Astrocyte of the spinal cord (primary cell): ENCODE results near the gene BCL11A.
A peak's percentile ranks its signal among the peaks of the same experiment; 100 is the strongest.

Source experiments
- DNase-seq: peaks from one replicate; pipeline ENCODE4 v3.0.0; 2011; ENCODE audit warnings: low read depth, low spot score
- H3K4me3 ChIP-seq: 2 replicates; pipeline ENCODE4 v1.5.1; 2011; ENCODE audit warnings: low read depth, mild to moderate bottlenecking, low read length, moderate library complexity
- in situ Hi-C: cut with HindIII; loops from 2 replicates; pipeline ENCODE4 v1.10.0; 2017; ENCODE audit warnings: low sequenced_read_pairs
- TF ChIP-seq, protein P1 (sequence below): IDR thresholded peaks from 2 replicates; pipeline ENCODE4 v1.5.1; 2012; ENCODE audit warnings: low read depth, mild to moderate bottlenecking, low read length, inconsistent platforms

Gene BCL11A

DNA sequence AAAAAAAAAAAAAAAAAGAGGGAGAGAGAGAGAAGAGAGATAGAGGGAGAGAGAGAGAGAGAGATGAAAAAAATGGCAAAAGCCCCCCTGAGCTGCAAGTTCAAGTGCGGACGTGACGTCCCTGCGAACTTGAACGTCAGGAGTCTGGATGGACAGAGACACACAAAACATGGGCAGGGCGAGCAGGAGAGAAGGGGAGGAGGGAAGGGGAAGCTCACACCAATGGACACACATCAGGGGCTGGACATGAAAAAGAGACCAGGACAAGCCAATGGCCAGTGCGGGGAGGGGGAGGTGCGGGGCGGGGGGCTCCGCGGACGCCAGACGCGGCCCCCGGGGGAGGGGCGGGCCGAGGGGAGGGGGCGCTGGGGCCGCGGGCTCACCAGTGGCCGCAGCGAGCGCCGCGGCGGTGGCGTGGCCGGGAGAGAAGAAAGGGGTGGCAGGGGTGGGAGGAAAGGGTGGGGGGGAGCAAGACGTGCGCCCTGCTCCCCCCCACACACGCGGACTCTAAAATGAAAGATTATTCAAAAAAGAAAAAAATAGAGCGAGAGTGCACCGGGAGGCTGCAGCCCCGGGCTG is at the start of gene BCL11A:
BCL11A (minus strand) TSS at position 160 of the 579 bp plus-strand sequence. CDS start 384 bp downstream, outside the sequence.
- in situ Hi-C loops = no loop called here
- DNase-seq = peak; percentile 90
- peak within 1 kb of the TSS; percentile 76 for H3K4me3 ChIP-seq
- TF ChIP-seq, protein P1, sequence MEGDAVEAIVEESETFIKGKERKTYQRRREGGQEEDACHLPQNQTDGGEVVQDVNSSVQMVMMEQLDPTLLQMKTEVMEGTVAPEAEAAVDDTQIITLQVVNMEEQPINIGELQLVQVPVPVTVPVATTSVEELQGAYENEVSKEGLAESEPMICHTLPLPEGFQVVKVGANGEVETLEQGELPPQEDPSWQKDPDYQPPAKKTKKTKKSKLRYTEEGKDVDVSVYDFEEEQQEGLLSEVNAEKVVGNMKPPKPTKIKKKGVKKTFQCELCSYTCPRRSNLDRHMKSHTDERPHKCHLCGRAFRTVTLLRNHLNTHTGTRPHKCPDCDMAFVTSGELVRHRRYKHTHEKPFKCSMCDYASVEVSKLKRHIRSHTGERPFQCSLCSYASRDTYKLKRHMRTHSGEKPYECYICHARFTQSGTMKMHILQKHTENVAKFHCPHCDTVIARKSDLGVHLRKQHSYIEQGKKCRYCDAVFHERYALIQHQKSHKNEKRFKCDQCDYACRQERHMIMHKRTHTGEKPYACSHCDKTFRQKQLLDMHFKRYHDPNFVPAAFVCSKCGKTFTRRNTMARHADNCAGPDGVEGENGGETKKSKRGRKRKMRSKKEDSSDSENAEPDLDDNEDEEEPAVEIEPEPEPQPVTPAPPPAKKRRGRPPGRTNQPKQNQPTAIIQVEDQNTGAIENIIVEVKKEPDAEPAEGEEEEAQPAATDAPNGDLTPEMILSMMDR = no peak

DNA sequence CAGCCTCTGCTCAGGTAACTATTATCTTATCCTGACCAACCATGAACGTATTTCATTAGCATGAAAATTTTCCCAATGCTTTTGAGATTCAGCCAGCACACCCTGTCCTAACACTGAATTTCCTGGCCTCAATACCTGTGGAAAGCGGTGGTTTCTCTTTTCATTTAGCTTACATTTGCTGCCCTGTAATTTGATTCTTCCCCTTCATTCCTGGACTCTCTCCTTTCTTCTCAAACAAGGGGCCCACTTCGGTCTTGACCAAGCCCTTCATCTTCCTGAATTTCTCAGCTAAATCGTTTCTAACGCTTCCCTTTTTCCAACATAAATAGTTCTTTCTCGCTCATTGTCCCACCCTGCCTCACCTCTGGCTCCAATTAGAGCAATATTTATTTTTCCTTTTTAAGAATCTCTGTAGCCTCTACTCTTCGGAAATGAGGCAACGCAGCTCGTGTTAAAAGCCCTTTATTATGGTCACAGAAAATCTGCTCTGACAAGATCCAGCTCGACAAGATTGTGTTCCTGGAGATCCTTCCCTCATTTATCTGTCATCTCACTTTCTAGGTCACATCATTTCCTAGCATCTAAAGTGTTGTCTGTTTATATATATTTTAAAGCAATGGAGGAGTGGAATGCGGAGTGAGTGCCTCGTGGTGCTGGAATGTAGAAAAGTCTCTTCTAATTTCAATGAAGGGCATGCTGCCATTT is 49.5 kb upstream of the BCL11A start:
- DNase-seq = no peak
- no peak overlapping the region for H3K4me3 ChIP-seq

DNA sequence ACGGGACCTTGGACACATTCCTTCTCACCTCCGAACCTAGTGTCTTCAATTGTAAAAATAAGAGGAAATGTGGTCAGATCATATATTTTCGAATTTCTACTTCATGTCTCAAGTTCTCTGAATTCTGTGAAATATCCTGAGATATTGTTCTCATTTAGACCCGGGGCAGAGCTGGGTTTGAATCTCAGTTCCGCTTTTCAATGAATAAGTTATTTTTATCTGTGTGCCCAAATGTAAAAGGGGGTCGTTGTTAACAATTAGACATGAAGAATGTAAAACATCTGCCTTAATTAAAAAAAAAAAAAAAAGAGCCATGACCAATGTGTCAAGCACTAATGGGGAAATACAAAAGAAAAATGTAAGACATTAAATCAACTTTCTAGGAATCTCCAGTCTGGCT is 48.9 kb upstream of the BCL11A start:
- TF ChIP-seq, protein P1 = no peak
- in situ Hi-C loops = no loop called here
- DNase-seq = no peak
- no peak overlapping the region for H3K4me3 ChIP-seq

More for the DNA sequence above, 49.5 kb upstream of the BCL11A start:
- TF ChIP-seq, protein P1 = no peak
- in situ Hi-C loops = no loop called here

DNA sequence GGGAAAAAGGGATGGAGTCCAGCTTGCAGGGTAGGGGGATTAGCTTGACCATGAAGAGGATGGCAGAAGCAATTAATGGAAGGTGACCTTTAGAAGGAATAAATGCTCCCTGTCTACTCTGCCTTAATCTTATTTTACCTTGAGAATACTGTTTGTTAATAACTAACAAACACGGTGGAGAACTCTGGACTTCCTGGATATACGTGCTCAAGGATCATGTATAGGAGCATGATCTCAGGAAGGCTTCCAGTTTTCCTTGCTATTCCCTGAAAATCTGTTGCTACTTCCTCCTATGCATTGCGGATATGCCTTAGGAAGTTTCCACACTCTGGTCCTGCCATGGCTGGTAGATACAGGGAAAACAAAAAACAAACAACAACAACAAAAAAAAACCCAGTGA is 44.8 kb upstream of the BCL11A start:
- in situ Hi-C loops = no loop called here
- DNase-seq = no peak
- H3K4me3 ChIP-seq = no peak overlapping the region
- TF ChIP-seq, protein P1 = no peak

DNA sequence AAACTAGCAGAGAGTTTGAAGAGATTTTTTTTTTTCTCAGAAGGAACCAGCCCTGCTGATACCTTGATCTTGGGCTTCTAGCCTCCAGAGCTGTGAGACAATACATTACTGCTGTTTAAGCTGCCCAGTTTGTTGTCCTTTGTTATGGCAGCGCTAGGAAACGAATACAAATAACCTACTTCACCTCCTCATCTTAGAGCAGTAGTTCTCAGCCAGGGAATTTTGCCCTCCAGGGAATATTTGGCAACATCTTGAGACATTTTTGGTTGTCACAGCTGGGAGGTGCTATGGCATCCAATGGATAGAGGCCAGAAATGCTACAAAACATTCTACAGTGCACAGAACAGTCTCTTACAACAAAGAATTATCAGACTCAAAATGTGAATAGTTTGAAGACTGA is 43.9 kb upstream of the BCL11A start:
- DNase-seq = no peak
- no peak overlapping the region for H3K4me3 ChIP-seq
- in situ Hi-C loops = no loop called here
- TF ChIP-seq, protein P1 = no peak

DNA sequence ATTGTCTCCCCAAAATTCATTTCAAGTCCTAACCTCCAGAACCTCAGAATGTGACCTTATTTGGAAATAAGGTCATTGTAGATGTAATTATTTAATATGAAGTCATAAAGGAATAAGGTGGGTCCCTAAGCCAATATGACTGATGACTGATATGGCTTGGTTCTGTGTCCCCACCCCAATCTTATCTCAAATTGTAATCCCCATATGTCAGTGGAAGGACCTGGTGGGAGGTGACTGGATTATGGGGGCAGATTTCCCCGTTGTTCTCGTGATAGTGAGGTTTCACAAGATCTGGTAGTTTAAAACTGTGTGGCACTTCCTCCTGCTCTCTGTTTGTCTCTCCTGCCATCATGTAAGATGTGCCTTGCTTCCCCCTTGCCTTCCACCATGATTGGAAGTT is 43.0 kb upstream of the BCL11A start:
- in situ Hi-C loops = no loop called here
- no peak overlapping the region for H3K4me3 ChIP-seq
- DNase-seq = no peak
- TF ChIP-seq, protein P1 = no peak
